Activated CD8-positive, alpha-beta memory T cell treated with anti-CD3 and anti-CD28 coated beads, Interleukin-2, amount 10 ng/mL, durations not matched to agents 7 days and 5 days (primary cell): ENCODE data around the gene TMEM150B. TPM values are rescaled to one million over a fixed set of nuclear protein-coding genes. Genes with fewer than 3 reads are reported as not detected.
A peak's percentile ranks its signal among the peaks of the same experiment; 100 is the strongest.

Experiments
- ATAC-seq: fragments of 150-1000 bp; cut with Tn5 transposase; one replicate; pipeline ENCODE4 v1.10.0; 2021; ENCODE audit warnings: moderate library complexity
- CTCF ChIA-PET: fragments of 350-600 bp; sonication (Branson Sonifier 250); formaldehyde crosslinking; loops from one replicate; lab custom pipeline; 2021; ENCODE audit warnings: antibody characterized with exemption; lab: Charles Lee
- DNase-seq: peaks from one replicate; pipeline ENCODE4 v3.0.0-alpha.2; 2020
- H3K27ac Mint-ChIP-seq: one replicate; pipeline ENCODE4 v1.8.0; 2021; ENCODE audit warnings: mild to moderate bottlenecking, mixed read lengths
- H3K27me3 Mint-ChIP-seq: one replicate; pipeline ENCODE4 v1.8.0; 2021; ENCODE audit warnings: mixed read lengths
- H3K36me3 Mint-ChIP-seq: one replicate; pipeline ENCODE4 v1.8.0; 2021; ENCODE audit warnings: mild to moderate bottlenecking, mixed read lengths
- H3K4me1 Mint-ChIP-seq: one replicate; pipeline ENCODE4 v1.8.0; 2021; ENCODE audit warnings: mixed read lengths
- H3K4me3 Mint-ChIP-seq: one replicate; pipeline ENCODE4 v1.8.0; 2021; ENCODE audit warnings: mild to moderate bottlenecking, moderate library complexity, mixed read lengths
- H3K9me3 Mint-ChIP-seq: one replicate; pipeline ENCODE4 v1.8.0; 2022; ENCODE audit warnings: low read depth, mixed read lengths
- total RNA-seq, 2 experiments: library from RNA; stranded (reverse); gene quantifications; one replicate each; pipeline ENCODE4 v1.2.3, GENCODE V29; 2021

Gene TMEM150B
- total RNA-seq, 2 experiments from 2014 or later: 1.2 to 2.4 TPM

DNA sequence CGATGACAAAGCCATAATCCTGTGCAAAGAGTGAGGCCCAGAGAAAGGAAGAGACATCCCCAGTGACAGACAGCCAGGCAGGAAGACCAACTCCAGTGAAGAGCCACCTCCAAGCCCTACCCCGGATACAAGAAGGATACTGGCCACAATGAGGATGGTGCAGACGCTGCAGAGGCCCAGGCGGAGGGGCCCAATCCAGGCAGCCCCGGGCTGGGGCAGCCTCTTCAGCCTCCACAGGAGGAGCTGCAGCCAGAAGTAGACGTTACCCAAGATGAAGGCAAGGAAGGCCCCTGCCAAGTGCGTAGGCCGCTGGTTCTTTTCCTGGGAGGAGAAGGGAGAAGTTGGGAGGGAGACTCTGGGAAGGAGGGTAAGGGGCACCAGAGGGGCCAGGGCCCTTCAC, 8.5 kb downstream of the TMEM150B start:
- no peak overlapping the region for H3K27ac Mint-ChIP-seq
- DNase-seq: no peak

DNA sequence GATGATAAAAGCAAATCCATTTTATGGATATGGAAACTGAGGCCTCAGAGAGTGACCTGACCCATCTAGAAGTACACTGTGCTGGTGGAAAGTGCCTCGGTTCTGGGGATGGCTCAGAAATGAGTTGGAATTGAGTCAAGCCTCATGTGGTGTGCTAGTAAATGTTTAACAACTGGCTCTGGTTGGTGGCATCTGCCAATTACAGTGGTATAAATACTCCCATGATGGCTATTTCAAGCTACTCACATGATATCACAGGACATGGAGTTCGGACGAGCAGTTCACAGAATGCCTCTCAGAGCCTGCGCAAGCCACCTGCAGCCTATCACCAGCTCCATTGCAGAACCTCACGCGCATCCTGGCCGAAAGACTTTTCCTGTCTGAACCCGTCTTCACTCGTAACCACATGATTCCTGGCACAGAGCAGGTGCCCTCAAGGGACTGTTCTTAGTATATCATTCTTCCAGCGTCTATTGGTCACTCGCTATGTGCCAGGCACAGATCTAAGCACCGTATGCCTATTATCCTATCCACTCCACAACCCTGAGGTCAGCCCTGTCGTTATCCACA, 9.1 kb downstream of the TMEM150B start:
- peaks cover 1% of the 10 kb centered on the region for H3K4me1 Mint-ChIP-seq
- H3K27me3 Mint-ChIP-seq: no peaks in the 10 kb centered on the region
- H3K9me3 Mint-ChIP-seq: no peaks in the 10 kb centered on the region
- no peak overlapping the region for H3K27ac Mint-ChIP-seq
- no peaks in the 10 kb centered on the region for H3K36me3 Mint-ChIP-seq
- H3K4me3 Mint-ChIP-seq: no peak overlapping the region
- DNase-seq (no peak), ATAC-seq (no peak)
- CTCF ChIA-PET: interaction anchor here (1.6 kb wide), 1 partner anchor 14 kb away, joined by 6 read pairs; no protein-coding TSS in a partner anchor

More for the DNA sequence above, 8.5 kb downstream of the TMEM150B start:
- peaks cover 7% of the 10 kb centered on the region for H3K4me1 Mint-ChIP-seq
- no peaks in the 10 kb centered on the region for H3K36me3 Mint-ChIP-seq
- H3K9me3 Mint-ChIP-seq: no peaks in the 10 kb centered on the region
- CTCF ChIA-PET: interaction anchor here (1.6 kb wide), 1 partner anchor 15 kb away, joined by 6 read pairs; no protein-coding TSS in a partner anchor
- no peaks in the 10 kb centered on the region for H3K27me3 Mint-ChIP-seq
- H3K4me3 Mint-ChIP-seq: no peak overlapping the region
- ATAC-seq: no peak

DNA sequence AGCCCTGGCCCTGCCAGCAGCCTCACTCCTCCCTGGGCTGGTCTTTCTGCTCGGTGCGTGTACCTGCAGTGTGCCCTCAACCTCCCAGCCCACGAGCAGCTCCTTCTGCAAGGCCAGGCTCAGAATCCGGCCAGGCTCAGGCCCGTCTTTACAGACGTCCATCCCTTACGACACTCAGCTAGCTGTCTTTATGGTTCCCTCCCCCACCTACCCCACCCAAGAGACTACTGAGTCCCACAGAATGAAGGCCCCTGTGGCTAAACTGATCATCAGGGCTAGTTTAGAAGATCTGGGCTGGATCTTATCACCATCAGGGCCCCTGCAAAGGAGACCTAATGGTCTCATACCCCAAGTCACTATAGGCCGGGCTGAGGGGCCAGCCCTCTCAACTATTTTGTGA, 10.7 kb downstream of the TMEM150B start:
- ATAC-seq (no peak), DNase-seq (no peak)
- H3K9me3 Mint-ChIP-seq: no peaks in the 10 kb centered on the region
- no peaks in the 10 kb centered on the region for H3K27me3 Mint-ChIP-seq
- no peaks in the 10 kb centered on the region for H3K4me1 Mint-ChIP-seq
- no peak overlapping the region for H3K4me3 Mint-ChIP-seq
- no peaks in the 10 kb centered on the region for H3K36me3 Mint-ChIP-seq
- H3K27ac Mint-ChIP-seq: no peak overlapping the region
- CTCF ChIA-PET: no interaction called here

DNA sequence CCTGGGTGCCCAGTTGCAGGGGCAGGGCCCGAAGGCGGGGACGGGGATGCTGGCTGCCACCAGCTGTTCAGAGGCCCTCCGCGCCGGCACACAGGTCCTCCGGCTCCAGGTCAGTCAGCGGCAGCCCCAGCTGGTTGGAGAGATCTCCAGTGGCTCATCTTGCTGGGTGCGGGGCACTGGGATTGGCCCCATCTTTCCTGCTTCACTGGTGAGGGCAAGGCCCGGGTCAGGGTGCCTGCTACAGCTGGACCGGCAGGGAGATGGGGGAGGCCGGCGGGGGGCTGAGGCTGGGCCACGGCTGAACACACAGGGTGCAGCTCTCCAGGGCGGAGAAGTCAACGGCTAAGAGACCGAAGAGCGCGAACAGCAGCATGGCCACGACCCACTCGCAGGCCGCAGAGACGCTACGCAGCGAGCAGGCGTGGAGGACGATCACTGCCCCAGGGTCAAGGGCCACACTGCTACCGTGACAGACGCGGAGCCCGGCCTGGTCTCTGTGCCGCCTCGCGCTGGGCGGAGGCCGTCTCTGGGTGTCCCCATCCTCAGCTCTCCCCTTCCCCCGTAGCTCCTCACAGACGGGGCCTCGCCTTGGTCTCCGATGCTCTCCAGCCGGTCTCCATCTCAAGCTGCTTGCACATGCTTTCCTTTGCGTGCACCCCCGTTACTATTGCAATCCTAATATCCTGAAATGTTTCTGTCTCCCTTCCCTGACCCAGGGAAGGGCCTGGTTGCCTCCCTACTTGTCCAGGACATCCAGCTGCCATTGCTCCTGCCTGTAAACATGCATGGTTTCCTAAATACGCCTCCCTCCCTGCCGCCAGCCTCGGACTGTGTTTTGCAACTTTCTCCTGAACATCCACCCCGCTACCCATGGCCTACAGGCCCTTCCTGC, 12.3 kb downstream of the TMEM150B start:
- Mint-ChIP-seq H3K27me3 (no peaks in the 10 kb centered on the region), H3K27ac (no peak overlapping the region), H3K36me3 (no peaks in the 10 kb centered on the region), H3K9me3 (no peaks in the 10 kb centered on the region), H3K4me3 (no peak overlapping the region), H3K4me1 (no peaks in the 10 kb centered on the region)
- DNase-seq: no peak
- CTCF ChIA-PET: interaction anchor here (0.6 to 4.2 kb wide), 4 partner anchors 11 to 171 kb away, joined by 3 to 25 read pairs (median 4); partner anchors contain the start of genes KMT5C and TMEM238
- no peak for ATAC-seq

DNA sequence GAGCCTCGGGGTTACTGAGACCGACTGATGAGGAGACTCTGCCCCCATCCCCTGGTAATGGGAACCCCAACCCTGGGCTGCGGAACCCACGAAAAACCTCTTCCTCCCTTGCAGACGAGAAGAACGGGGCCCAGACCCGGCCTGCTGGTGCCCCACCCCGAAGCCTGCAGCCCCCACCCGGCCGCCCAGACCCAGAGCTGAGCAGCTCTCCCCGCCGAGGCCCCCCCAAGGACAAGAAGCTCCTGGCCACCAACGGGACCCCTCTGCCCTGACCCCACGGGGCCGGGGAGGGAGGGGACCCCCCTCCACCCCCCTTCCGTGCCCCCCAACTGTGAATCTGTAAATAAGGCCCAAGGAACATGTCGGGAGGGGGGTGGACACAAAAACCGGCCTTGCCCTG, 13.3 kb downstream of the TMEM150B start:
- H3K9me3 Mint-ChIP-seq: no peaks in the 10 kb centered on the region
- H3K4me1 Mint-ChIP-seq: no peaks in the 10 kb centered on the region
- DNase-seq: no peak
- H3K27me3 Mint-ChIP-seq: no peaks in the 10 kb centered on the region
- ATAC-seq: no peak
- CTCF ChIA-PET: interaction anchor here (1.1 to 4.2 kb wide), 3 partner anchors 10 to 73 kb away, joined by 3 to 25 read pairs (median 4); partner anchors contain the start of genes KMT5C and TMEM238
- no peak overlapping the region for H3K4me3 Mint-ChIP-seq
- H3K36me3 Mint-ChIP-seq: no peaks in the 10 kb centered on the region
- H3K27ac Mint-ChIP-seq: no peak overlapping the region

DNA sequence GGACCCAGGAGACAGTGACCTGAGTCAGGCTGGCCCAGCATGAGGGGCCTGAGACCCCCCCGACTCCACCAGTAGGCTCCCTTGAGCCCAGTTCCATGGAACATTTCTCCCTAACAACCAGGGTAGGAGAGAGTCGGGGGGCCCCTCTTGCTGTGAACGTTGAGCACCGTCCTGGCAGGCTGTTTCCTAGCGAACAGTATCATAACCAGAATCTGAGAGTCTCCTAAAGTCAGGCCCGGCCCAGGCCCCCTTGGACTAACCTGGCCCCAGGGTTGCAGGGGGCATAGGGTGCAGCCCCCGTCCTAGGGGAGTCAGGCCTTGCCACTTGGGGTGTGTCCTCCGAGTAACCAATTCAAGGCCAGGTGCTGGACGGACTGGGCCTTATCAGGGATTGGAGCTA, 13.7 kb downstream of the TMEM150B start:
- Mint-ChIP-seq H3K9me3 (no peaks in the 10 kb centered on the region), H3K27me3 (no peaks in the 10 kb centered on the region), H3K4me3 (no peak overlapping the region), H3K36me3 (no peaks in the 10 kb centered on the region), H3K27ac (no peak overlapping the region), H3K4me1 (no peaks in the 10 kb centered on the region)
- ATAC-seq: no peak
- CTCF ChIA-PET: interaction anchor here (1.1 to 4.2 kb wide), 2 partner anchors 10 to 73 kb away, joined by 3 to 25 read pairs; partner anchors contain the start of gene TMEM238
- DNase-seq: no peak

DNA sequence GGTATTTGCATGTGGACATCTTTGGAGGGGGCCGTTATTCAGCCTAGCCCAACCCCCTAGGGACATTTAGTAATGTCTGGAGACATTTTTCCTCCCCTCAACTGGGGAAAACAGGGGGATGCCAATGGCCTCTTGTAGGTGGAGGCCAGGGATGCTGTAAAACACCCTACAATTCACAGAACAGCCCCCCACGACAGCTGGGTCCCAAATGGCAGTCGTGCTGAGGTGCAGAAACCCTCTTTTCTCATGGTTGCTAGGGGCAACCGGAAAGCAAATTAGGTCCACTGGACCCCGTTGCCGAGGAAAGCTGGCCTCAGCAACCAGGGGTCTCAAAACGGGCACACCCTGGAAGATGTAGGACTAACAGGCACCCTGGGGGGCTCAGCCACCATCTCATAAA, 14.6 kb downstream of the TMEM150B start:
- Mint-ChIP-seq H3K4me3 (no peak overlapping the region), H3K4me1 (peaks cover 4% of the 10 kb centered on the region), H3K27ac (no peak overlapping the region), H3K27me3 (no peaks in the 10 kb centered on the region), H3K9me3 (no peaks in the 10 kb centered on the region), H3K36me3 (no peaks in the 10 kb centered on the region)
- ATAC-seq (no peak), DNase-seq (no peak)
- CTCF ChIA-PET: interaction anchor here (4.2 kb wide), 1 partner anchor 9 kb away, joined by 25 read pairs; no protein-coding TSS in a partner anchor

DNA sequence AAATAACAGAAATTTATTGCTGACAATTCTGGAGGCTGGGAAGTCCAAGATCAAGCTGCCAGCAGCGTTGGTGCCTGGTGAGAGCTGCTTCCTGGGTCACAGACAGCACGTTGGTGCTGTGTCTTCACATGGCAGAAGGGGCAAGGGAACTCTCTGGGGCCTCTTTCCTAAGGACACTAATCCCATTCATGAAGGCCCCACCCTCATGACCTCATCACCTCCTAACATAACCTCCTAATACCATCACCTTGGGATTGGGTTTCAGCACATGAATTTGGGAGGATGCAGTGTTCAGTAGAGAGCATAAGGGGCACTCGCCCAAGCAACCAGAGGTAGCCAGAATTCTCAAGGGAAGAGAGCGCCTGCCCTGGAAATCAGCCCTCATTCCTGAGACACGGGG, 15.7 kb downstream of the TMEM150B start:
- Mint-ChIP-seq H3K9me3 (no peaks in the 10 kb centered on the region), H3K4me3 (no peak overlapping the region), H3K27me3 (no peaks in the 10 kb centered on the region), H3K4me1 (peaks cover 6% of the 10 kb centered on the region), H3K27ac (no peak overlapping the region), H3K36me3 (peaks cover 2% of the 10 kb centered on the region)
- DNase-seq: no peak
- ATAC-seq: no peak
- CTCF ChIA-PET: interaction anchor here (0.8 kb wide), 1 partner anchor 29 kb away, joined by 3 read pairs; the partner anchor contains the start of gene HSPBP1

DNA sequence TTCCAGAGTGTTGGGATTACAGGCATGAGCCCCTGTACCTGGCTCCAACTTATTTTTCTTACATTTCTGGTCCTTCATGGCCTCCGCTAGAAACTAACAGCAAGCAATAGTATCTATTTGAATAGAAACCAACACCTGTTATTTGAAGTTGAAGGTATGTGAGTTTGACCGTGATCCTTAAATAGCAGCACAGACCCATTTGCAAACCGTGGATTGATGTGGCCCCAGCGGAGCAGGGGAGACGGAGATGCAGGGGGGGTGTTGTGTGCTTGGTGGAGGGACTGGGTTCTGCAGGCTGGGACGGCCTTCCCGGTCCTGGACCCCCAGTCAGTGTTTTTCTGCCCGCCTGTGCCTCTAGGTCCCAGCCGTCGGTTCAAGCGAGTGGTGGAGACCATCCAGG, 16.9 kb downstream of the TMEM150B start:
- H3K4me1 Mint-ChIP-seq: peaks cover 6% of the 10 kb centered on the region
- CTCF ChIA-PET: no interaction called here
- H3K9me3 Mint-ChIP-seq: no peaks in the 10 kb centered on the region
- H3K36me3 Mint-ChIP-seq: peaks cover 4% of the 10 kb centered on the region
- no peaks in the 10 kb centered on the region for H3K27me3 Mint-ChIP-seq
- no peak overlapping the region for H3K4me3 Mint-ChIP-seq
- no peak overlapping the region for H3K27ac Mint-ChIP-seq
- no peak for ATAC-seq
- DNase-seq: no peak

DNA sequence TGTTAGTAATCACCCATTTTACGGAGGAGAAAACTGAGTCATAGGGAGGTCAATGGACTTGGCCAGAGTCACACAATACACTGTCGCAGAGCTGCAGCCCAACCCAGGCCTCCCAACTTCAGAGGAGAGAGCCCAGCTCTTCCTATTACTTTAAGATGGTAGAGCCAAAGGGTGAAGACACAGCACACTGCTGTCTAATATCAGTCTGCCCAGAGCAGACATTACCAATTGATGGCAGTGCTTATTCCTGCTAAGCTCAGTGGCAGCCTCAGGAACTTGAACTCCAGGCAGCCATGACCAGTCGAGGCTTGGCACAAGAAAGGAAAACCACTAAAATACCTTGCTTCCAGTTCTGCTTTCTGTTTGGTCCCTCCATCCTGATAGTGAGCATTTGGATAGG, 18.4 kb downstream of the TMEM150B start:
- CTCF ChIA-PET: interaction anchor here (1.3 to 1.6 kb wide), 2 partner anchors 77 to 197 kb away, joined by 3 to 6 read pairs; partner anchors contain the start of gene TMEM238
- H3K9me3 Mint-ChIP-seq: no peaks in the 10 kb centered on the region
- H3K27ac Mint-ChIP-seq: no peak overlapping the region
- peaks cover 9% of the 10 kb centered on the region for H3K4me1 Mint-ChIP-seq
- no peak overlapping the region for H3K4me3 Mint-ChIP-seq
- no peak for DNase-seq
- no peaks in the 10 kb centered on the region for H3K27me3 Mint-ChIP-seq
- ATAC-seq: no peak
- peaks cover 4% of the 10 kb centered on the region for H3K36me3 Mint-ChIP-seq

DNA sequence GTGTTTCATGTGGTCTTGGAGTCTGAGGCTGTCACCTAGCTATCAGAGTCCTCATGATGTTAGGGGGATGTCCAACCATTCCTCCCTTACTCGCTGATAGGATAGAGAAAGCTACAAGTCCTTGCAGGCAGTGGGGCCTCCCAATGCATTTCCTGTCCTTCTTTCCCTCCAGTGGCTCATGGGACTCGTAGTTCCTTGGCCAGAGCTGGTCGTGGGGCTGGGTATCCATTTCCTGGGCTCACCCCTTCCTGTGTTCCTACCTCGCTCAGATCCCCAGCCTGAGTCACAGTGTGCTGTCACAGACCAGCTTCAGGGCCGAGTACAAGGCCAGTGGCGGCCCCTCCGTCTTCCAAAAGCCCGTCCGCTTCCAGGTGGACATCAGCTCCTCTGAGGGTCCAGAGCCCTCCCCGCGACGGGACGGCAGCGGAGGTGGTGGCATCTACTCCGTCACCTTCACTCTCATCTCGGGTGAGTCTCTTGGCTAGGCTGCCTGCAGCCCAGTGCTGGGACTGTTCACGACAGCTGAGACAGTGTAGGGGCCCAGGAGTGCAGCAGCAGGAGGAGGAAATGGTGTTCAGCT, 19.1 kb downstream of the TMEM150B start:
- DNase-seq: no peak
- Mint-ChIP-seq H3K4me3 (no peak overlapping the region), H3K36me3 (peaks cover 4% of the 10 kb centered on the region), H3K4me1 (peaks cover 16% of the 10 kb centered on the region), H3K27me3 (no peaks in the 10 kb centered on the region), H3K9me3 (no peaks in the 10 kb centered on the region), H3K27ac (no peak overlapping the region)
- CTCF ChIA-PET: interaction anchor here (1.1 to 1.8 kb wide), 4 partner anchors 14 to 198 kb away, joined by 3 to 6 read pairs (median 4); partner anchors contain the start of genes KMT5C and TMEM238
- ATAC-seq: no peak

DNA sequence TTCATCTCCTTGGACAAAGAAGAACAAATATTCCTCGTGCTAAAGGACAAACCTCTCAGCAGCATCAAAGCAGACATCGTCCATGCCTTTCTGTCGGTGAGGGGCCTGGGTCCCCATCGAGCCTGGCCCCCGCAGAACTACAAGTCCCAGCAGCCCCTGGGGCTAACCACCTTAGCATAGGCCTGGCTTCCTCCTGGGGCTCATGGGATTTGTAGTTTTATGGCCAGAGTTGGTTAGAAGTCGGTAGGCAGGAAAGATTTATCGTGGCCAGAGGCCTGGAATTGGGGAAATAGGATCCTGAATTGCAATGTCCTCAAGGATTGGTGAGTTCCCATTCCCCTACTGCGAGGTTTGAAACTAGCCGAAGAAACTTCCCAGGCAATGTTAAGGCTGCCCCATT, 19.6 kb downstream of the TMEM150B start:
- CTCF ChIA-PET: interaction anchor here (1.1 to 1.8 kb wide), 4 partner anchors 13 to 198 kb away, joined by 3 to 6 read pairs (median 4); partner anchors contain the start of genes KMT5C and TMEM238
- ATAC-seq: peak; percentile 41
- no peak overlapping the region for H3K27ac Mint-ChIP-seq

DNA sequence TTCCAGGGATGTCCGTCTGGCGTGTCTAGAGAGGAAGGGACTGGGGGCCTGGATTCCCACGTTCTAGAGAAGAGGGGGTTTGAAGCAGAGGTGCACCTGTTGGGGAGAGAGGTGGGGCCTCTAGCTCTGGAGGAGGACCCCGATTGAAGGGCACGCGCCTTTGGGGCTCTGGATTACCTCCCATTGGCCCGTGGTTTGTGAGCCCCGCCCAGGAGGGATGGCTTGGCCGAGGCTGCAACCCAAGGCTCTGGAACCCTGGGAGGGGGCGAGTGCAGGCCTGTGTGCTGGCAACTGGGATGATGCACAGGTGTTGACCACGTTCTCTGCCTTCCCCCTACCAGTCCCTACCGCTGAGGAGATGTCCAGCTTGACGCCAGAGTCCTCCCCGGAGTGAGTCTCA, 20.2 kb downstream of the TMEM150B start:
- Mint-ChIP-seq H3K4me1 (peaks cover 21% of the 10 kb centered on the region), H3K36me3 (peaks cover 4% of the 10 kb centered on the region), H3K9me3 (no peaks in the 10 kb centered on the region), H3K27ac (no peak overlapping the region), H3K27me3 (no peaks in the 10 kb centered on the region), H3K4me3 (no peak overlapping the region)
- CTCF ChIA-PET: interaction anchor here (1.6 to 1.8 kb wide), 2 partner anchors 13 to 79 kb away, joined by 5 to 6 read pairs; partner anchors contain the start of gene TMEM238
- ATAC-seq: no peak
- no peak for DNase-seq

More for the DNA sequence above, 19.6 kb downstream of the TMEM150B start:
- Mint-ChIP-seq H3K4me3 (no peak overlapping the region), H3K27me3 (no peaks in the 10 kb centered on the region), H3K4me1 (peaks cover 19% of the 10 kb centered on the region), H3K9me3 (no peaks in the 10 kb centered on the region), H3K36me3 (peaks cover 4% of the 10 kb centered on the region)
- peak; percentile 63 for DNase-seq
